ENCODE measurements around the gene COL15A1.

The COL15A1 gene

DNA sequence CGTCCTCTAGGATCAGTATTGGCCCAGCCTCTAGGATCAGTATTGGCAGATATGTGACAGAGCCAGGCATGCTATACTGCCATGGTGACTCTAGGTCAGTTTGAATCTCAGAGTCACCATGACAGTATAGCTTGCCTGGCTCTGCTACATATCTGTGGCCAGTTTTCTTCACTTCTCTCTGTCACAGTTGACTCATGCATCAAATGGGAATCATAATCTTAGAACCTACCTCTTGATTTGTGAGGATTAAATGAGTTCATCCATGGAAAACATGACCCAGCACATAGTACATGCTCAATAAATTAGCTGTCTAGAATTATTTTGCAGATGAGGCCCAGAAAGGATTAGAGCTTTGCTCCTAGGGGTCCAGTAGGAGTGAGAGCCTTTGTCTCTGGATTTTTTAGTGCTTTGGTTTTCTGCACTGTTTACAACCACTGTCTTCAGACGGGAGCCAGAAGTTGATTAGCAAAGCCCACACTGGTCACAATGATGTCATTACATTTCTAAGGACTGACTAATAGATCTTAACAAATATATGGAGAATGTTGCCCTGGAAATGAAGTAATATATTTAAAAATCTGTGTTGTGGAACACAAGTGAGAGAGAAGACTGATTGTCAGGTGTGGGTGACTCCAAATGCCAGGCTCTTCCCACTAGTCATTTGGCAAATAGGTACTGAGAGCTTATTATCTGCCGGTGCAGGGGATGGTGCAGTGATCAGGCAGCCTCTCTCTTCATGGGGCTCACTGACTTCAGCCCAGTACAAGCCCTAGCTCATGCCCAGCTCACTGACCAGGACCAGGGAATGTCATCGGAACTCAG, 76.0 kb downstream of the COL15A1 start:
- TF ChIP-seq ZFX (IDR thresholded peaks at IDR 0.05; ENCODE audit: borderline replicate concordance), result no peak
- TF ChIP-seq, protein P1, sequence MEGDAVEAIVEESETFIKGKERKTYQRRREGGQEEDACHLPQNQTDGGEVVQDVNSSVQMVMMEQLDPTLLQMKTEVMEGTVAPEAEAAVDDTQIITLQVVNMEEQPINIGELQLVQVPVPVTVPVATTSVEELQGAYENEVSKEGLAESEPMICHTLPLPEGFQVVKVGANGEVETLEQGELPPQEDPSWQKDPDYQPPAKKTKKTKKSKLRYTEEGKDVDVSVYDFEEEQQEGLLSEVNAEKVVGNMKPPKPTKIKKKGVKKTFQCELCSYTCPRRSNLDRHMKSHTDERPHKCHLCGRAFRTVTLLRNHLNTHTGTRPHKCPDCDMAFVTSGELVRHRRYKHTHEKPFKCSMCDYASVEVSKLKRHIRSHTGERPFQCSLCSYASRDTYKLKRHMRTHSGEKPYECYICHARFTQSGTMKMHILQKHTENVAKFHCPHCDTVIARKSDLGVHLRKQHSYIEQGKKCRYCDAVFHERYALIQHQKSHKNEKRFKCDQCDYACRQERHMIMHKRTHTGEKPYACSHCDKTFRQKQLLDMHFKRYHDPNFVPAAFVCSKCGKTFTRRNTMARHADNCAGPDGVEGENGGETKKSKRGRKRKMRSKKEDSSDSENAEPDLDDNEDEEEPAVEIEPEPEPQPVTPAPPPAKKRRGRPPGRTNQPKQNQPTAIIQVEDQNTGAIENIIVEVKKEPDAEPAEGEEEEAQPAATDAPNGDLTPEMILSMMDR (IDR thresholded peaks at IDR 0.05), result no peak
- no peak overlapping the region for H3K27ac ChIP-seq

DNA sequence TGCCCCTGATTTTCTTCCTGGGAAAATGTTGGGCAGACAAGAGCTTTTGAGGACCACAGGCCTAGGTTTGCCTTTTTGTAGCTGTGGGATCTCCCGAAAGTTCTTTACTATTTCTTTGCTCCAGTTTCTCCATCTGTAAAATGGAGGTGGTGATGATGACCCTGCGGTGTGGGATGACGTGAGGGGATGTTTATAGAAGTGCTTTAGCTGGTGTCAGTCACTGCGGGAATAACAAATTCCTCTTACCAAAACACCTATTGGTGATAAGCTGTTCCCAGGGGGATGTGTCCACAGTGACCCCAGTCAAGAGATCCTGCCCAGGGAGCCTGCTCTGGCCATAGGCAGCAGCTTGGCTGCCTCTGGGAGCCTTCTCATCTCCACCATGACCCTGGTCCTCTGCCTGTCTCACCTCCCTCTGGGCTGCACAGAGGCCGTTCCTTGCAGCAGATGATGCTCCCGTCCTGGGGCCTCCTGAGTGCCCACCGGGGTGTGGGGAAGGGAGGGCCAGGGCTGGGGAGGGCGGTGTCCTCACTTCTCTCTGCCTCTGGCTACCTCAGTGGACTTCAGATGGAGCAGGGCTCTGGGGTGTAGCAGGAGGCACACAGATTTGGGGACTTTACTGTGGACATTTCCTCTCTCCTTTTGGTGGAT, 77.2 kb downstream of the COL15A1 start:
- no peak for TF ChIP-seq ZFX (IDR thresholded peaks at IDR 0.05; ENCODE audit: borderline replicate concordance)
- TF ChIP-seq, protein P1 (IDR thresholded peaks at IDR 0.05), result no peak
- H3K27ac ChIP-seq, result no peak overlapping the region

DNA sequence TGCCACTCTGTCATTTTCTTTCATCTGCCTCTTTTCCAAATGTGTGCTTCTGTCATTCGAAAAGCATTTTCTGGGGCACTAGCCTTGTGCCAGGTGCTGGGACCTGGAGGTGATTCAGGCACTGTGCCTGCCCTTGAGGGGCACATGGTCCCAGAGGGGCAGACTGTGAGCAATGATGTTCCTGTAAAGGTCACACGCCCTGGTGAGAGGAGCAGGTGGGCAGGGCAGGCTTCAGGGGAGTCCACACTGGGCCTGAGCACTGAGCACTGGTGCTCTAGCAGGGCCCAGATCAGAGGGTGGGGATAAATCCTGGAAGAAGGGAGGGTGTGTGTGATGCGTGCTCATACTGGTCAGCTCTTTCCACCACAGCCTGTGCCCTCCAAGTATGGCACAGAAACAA, 77.8 kb downstream of the COL15A1 start:
- TF ChIP-seq ZFX (IDR thresholded peaks at IDR 0.05; ENCODE audit: borderline replicate concordance), result no peak
- TF ChIP-seq, protein P1 (IDR thresholded peaks at IDR 0.05), result no peak
- no peak overlapping the region for H3K27ac ChIP-seq

DNA sequence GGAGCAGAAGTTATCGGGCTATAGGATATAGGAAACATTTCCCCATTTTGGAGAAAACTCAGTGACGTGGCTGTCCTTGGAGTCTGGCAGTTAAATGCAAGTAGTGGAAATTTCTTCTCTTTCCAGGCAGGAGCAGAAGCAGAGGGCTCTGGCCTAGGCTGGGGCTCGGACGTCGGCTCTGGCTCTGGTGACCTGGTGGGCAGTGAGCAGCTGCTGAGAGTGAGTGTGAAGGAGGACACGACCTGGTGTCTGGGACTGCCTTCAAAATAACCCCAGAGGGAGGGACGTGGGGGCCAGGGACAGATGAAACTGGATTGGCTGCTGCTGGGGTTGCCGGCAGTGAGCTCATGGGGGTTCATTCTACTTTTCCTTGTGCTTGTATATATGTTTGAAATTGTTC, 79.5 kb downstream of the COL15A1 start:
- no peak for TF ChIP-seq ZFX (IDR thresholded peaks at IDR 0.05; ENCODE audit: borderline replicate concordance)
- TF ChIP-seq, protein P1 (IDR thresholded peaks at IDR 0.05), result no peak
- H3K27ac ChIP-seq, result no peak overlapping the region

DNA sequence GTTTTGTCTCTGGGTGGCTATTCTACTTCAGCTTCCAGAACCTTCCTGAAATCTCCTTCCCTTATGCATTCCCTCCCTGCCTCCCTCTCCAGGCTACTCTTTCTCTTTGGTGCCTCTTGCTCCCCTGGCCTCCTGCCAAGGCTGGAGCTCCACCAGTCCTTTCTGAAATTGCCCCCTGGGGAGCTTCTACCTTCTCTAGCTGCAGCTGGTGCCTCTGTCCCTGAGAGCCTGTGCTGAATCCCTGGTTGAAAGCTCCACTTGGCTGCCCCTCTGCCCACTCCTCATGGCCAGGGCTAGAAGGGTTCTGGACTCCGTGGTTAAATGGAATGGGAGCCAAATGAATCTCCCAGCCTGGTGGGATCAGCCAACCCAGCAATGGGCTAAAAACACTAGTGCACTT, 80.1 kb downstream of the COL15A1 start:
- no peak for TF ChIP-seq ZFX (IDR thresholded peaks at IDR 0.05; ENCODE audit: borderline replicate concordance)
- TF ChIP-seq, protein P1 (IDR thresholded peaks at IDR 0.05), result no peak
- H3K27ac ChIP-seq, result no peak overlapping the region

DNA sequence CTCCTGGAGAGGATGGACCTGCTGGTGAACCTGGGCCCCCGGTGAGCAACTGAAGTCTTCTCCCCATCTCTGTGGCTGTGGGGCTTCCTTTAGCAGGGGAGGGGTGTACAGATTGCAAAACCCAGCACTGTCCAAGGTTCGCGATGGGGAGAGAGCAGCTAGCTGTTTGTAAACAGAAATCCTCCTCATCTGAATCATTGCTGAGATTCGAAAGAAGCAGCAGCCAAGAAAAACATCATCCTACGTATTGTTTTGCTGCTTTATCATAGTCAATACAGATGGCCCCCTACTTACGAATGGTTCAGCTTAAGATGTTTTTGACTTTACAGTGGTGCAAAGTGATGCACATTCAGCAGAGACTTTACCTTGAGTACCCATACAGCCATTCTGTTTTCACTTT, 81.3 kb downstream of the COL15A1 start:
- no peak overlapping the region for H3K27ac ChIP-seq
- TF ChIP-seq, protein P1 (IDR thresholded peaks at IDR 0.05), result no peak
- TF ChIP-seq ZFX (IDR thresholded peaks at IDR 0.05; ENCODE audit: borderline replicate concordance), result no peak
